Stimulated activated CD4-positive, alpha-beta T cell treated with anti-CD3 and anti-CD28 coated beads, Interleukin-12 subunit alpha, Interleukin-12 subunit beta, amount 100 ng/mL, for 48 hours (primary cell): Measurements from ENCODE around the gene NAXE.
"Not testable (repeated sequence)": the region's sequence is repeated elsewhere in the genome, so short reads cannot be mapped to it uniquely, and the experiment has no call there.

ENCODE experiments used
- DNase-seq, 3 donors: peaks; one replicate each; pipeline ENCODE4 v3.0.0-alpha.2; 2020; ENCODE audit warnings: low read depth in 2 of 3, low spot score in 1 of 3

Gene NAXE

DNA sequence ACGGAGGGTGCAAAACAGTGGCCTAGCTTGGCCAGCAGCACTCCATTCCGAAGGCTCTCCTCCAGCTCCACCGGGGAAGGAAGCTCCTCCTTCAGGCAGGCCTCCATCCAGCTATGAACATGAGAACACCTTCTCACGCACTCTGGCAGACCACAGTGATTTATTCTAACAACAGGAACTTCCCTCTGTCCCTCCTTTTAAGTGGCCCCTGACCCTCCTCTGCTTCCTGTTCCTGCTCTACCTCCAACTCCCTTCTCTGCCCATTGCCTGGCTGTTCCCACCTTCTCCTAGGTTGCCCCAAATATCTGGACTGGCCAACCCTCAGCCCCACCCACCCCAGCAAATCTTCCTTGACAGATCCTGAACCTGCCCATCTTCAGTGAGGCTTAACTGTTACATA is 25.1 kb upstream of the NAXE start:
- no peak for DNase-seq

GRCh38 chr1:156571261-156571852 is 20.2 kb upstream of the NAXE start:
- DNase-seq = no peak

- peak in 2 of 3 donors; percentile 50 to 73 for DNase-seq
Measured at GRCh38 chr1:156571919-156572662, 19.5 kb upstream of the NAXE start, which contains the start of gene IQGAP3. IQGAP3 (minus strand) TSS chr1:156572565; CDS start chr1:156572529, 36 bp downstream.

GRCh38 chr1:156572663-156573018 is 18.9 kb upstream of the NAXE start:
- DNase-seq = no peak

GRCh38 chr1:156574039-156574633 is 17.4 kb upstream of the NAXE start:
- DNase-seq = no peak

DNA sequence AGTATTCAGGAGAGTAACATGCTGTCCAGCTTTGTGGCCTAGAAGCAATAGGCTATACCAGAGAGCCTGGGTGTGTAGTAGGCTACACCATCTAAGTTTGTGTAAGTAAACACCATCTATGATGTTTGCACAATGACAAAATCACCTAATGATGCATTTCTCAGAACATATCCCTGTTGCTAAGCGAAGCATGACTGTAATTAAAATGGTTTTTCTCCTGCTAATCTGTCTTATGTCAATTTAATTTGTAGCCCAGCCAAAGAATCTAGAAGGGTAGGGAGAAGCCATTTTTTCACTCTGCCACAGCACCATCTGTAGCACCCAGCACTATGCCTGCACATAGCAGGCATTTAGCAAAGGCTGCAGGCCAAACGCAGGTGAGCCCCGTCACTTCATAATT is 14.0 kb upstream of the NAXE start:
- DNase-seq = no peak

DNA sequence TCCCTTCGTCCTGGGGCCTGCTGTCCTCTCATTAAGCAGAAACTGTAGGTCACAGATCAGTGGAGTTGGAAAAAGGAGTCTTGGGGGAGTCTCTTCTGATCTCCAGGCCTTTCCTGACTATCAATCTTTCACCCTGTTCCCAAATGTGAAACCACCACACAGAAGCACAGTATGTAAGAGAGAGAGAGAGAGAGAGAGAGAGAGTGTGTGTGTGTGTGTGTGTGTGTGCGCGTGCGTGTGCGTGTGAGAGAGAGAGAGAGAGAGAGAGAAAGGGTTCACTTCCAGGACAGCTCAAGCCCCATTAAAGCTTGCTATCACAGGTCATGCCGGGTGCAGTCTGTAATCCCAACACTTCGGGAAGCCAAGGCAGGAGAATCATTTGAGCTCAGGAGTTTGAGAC is 13.5 kb upstream of the NAXE start:
- no peak for DNase-seq

DNA sequence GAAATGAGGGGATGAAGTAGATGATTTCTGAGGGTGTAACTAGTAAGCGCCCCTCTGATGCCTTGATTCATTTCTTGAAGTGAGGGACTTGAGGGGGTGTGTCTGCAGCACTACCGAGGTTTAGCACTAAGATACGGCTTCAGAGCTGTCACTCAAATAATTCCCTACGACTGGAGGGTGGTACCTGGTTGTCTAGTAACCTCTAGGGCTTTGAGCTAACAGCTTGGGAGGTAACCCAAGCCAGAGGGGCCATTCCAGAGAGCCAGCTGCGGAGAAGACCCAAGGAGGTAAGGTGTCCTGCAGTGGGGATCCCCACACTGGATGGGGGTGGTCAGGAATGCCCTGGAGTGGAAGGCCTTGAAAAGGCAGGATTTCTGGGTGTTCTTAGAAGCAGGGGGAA is 12.1 kb upstream of the NAXE start, which contains the start of gene TTC24:
Gene TTC24 (plus strand): TSS at position 252 of the 400 bp plus-strand sequence. CDS start 1,642 bp downstream, outside the sequence.
- no peak for DNase-seq

GRCh38 chr1:156581661-156582387 is 9.8 kb upstream of the NAXE start:
- no peak for DNase-seq

DNA sequence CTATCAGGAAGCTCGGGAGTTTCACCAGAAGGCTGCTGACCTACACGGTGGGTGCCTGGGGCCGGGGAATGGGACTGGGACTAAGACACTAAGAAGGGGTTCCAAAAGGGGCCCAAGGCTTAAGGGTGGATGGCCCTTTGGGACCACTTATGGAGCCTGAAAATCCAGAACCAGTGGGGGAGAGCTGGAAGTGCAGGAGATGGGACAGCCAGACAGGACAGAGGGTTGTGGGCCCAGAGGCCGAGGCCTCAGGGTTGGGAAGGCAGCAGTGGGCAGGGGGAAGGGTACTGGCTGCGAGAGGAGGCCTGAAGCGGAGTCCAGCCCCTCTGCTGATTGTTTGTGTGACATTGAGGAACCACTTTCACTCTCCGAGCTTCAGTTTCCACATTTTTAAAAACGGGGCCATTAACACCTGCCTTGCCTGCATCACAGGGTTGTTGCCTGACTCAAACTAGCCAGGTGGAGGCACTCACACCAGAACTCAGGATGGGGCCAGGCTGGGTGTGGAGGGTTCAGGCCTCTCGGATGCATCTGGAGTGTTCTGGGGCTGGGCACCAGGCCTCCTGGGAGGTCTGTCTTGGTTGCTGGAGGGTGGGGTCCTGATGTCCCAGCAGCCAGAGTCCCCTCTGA is 9.1 kb upstream of the NAXE start:
- no peak for DNase-seq

GRCh38 chr1:156583821-156584622 is 7.6 kb upstream of the NAXE start:
- DNase-seq = peak; percentile 53 to 90 (median 68)

DNA sequence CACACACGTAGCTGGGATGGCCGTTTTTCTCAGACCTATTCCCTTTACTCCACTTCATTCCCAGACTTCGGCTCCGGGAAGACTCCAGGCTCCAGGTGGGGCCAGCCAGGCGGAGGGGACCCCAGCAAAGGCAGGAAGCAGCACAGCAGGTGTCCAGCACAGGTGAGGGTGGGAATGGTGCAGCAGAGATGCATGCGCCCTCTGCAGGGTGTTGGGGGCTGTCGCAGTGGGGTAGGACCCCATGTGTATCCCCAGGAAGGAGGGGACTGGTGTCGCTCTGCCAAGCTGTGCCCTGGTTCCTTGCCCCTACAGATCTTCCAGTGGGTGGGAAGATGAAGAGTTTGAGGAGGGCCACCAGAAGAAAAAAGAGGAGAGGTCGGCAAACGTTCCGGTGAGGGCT is 6.8 kb upstream of the NAXE start:
- DNase-seq = no peak

DNA sequence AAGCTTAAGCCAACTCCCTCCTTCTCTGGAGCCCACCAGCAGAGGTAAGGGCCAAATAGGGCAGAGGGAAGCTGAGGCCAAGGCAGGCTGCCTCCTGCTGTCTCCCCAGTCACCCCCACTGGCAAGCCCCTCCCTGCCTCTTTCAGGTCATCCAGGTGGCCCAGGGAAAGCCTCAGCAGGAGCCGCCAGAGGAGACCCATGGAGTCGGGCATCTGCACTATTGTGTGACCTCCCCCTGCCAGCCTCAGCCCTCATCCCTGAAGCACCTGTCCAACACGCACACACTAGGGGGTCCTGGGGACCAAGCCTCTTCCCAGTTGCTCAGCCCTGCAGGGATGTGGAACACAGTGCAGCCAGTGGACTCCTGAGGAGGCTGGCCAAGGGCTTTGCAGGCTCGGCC is 5.3 kb upstream of the NAXE start:
- DNase-seq = no peak

GRCh38 chr1:156586892-156587477 is 4.6 kb upstream of the NAXE start:
- DNase-seq = no peak

GRCh38 chr1:156587927-156588326 is 3.6 kb upstream of the NAXE start:
- not testable (repeated sequence) for DNase-seq

DNA sequence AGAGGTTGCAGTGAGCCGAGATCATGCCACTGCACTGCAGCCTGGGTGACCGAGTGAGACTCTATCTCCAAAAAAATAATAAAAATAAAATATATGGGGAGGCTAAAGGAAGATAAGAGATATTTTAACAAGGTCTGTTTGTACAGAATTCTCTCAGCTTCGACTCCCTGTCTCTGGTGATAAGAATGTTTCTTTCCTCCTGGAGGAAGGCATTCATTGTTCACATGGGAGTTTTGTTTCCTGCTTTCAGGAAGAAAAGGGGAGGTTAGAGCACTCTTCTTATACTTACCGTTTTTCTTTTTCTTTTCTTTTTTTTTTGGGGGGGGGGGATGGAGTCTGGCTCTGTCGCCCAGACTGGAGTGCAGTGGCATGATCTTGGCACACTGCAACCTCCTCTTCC is 2.0 kb upstream of the NAXE start:
- no peak for DNase-seq

DNA sequence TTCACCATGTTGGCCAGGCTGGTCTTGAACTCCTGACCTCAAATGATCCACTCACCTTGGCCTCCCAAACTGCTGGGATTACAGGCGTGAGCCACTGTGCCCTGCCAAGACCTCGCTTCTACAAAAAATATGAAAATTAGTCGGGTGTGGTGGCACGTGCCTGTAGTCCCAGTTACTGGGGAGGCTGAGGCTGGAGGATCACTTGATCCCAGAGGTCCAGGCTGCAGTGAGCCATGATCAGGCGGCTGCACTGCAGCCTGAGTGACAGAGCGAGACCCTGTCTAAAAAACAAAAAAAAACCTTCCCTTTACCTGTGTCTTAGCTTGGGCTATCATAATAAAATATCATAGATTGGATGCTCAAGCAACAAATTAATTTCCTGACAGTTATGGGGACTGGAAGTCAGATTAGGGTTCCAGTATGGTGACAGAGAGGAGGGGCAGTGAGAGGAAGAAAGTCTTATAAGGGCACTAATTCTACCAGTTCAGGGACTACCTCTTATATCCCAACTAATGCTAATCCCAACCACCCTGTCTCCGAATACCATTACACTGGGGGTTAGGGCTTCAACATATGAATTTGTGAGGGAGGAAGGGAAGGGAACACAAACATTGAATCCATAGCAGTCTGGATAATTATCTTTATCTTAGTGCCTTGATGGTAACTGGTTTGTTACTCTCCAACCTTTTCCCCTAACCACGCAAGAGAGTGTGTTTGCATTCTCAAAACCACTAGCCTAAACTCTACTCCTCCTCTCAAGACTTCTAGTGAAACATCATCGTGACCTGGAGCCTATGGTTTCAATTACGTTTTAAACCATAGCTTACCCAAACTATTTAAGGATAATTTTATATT is 1.0 kb upstream of the NAXE start:
- DNase-seq = no peak

GRCh38 chr1:156591181-156591431 is 470 bp upstream of the NAXE start:
- no peak for DNase-seq

- DNase-seq = no peak
Measured at GRCh38 chr1:156592158-156592909, 758 bp downstream of the NAXE start.
